ENCODE results near the gene MCOLN3. TPM values are rescaled to one million over a fixed set of nuclear protein-coding genes. Genes with fewer than 3 reads are reported as not detected.

The MCOLN3 gene, protein sequence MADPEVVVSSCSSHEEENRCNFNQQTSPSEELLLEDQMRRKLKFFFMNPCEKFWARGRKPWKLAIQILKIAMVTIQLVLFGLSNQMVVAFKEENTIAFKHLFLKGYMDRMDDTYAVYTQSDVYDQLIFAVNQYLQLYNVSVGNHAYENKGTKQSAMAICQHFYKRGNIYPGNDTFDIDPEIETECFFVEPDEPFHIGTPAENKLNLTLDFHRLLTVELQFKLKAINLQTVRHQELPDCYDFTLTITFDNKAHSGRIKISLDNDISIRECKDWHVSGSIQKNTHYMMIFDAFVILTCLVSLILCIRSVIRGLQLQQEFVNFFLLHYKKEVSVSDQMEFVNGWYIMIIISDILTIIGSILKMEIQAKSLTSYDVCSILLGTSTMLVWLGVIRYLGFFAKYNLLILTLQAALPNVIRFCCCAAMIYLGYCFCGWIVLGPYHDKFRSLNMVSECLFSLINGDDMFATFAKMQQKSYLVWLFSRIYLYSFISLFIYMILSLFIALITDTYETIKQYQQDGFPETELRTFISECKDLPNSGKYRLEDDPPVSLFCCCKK
- total RNA-seq (2014; rRNA removed; shearing (Covaris generic)) (4.4 and 7.2 TPM in 2 replicates), polyA plus RNA-seq (2016; fragmentation: Nextera tagmentation; extraction: Ambion mirVana) (3.0 and 3.5 TPM in 2 replicates)
- long read RNA-seq, partial matches to known transcripts = 0 of 1 reads
- long read RNA-seq, other reads (novel, unspliced or antisense) = 1 of 1 reads

GRCh38 chr1:85048296-85049064 lies at the start of gene MCOLN3:
Gene MCOLN3, minus strand, starts transcription at chr1:85048500. Its CDS starts 3,140 bp downstream, at chr1:85045360.
- ATAC-seq (peak; percentile 73), DNase-seq (ENCODE audit: low spot score) (peak; percentile 77)
- no peaks in the 10 kb centered on the region for H3K36me3 ChIP-seq (ENCODE audit: insufficient read depth)
- peaks cover 63% of the 10 kb centered on the region for H3K27me3 ChIP-seq (ENCODE audit: insufficient read depth)
- H3K27ac ChIP-seq (ENCODE audit: low read depth) = no peak within 1 kb of the TSS
- peak within 1 kb of the TSS; percentile 78 for H3K4me3 Mint-ChIP-seq
- TF ChIP-seq EZH2 (IDR thresholded peaks at IDR 0.05; ENCODE audit: low read depth, unreplicated experiment) = peak; percentile 55
- no peak; the same call in 1 of the 2 replicates for TF ChIP-seq POLR2AphosphoS5 (IDR thresholded peaks at IDR 0.05; ENCODE audit: low read depth)
- peak within 1 kb of the TSS; percentile 86 for H3K4me2 ChIP-seq
- H3K4me3 ChIP-seq = peak within 1 kb of the TSS; percentile 74
- H3K9me2 ChIP-seq (ENCODE audit: insufficient read depth) = no peaks in the 10 kb centered on the region
- peak within 1 kb of the TSS; percentile 72 for H2AFZ ChIP-seq
- H3K27ac Mint-ChIP-seq = no peak within 1 kb of the TSS
- no peaks in the 10 kb centered on the region for H3K9me3 Mint-ChIP-seq
- H3K36me3 Mint-ChIP-seq (ENCODE audit: low read depth) = no peaks in the 10 kb centered on the region
- no peaks in the 10 kb centered on the region for H3K79me2 ChIP-seq (replicated peaks; ENCODE audit: insufficient read depth)
- no peaks in the 10 kb centered on the region for H3F3A ChIP-seq (replicated peaks; ENCODE audit: low read depth)
- H4K20me1 ChIP-seq (replicated peaks; ENCODE audit: insufficient read depth) = no peaks in the 10 kb centered on the region
- H3K4me1 Mint-ChIP-seq = peaks cover 19% of the 10 kb centered on the region
- H3K4me1 ChIP-seq (ENCODE audit: insufficient read depth) = peaks cover 16% of the 10 kb centered on the region
- peaks cover 40% of the 10 kb centered on the region for H3K27me3 Mint-ChIP-seq (ENCODE audit: insufficient read depth, low read depth, poor library complexity)

DNA sequence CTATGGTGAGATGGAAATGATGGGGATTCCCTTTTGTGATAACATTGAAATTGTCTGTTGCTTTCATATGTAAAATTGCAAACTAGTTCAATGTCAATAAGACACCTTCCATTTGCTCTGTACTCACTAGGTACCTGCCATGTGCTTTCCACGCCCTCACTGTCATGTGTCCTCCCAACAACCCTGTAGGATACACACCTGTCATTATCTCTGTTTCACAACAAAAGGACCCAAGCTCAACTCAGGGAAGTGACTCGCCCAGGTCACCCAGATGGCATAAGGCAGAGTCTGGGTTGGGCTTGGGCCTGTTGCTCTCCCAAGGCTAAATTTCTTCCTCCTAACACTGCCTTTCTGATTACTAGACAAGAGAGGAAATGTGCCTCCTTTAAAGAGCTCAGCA lies 45.3 kb upstream of the MCOLN3 start:
- no peak for ATAC-seq
- Mint-ChIP-seq H3K9me3 (no peaks in the 10 kb centered on the region), H3K4me3 (no peak overlapping the region)
- TF ChIP-seq JUNB (IDR thresholded peaks at IDR 0.05; ENCODE audit: unreplicated experiment) = no peak
- TF ChIP-seq POLR2AphosphoS5 (IDR thresholded peaks at IDR 0.05; ENCODE audit: low read depth) = no peak
- TF ChIP-seq STAT1 (IDR thresholded peaks at IDR 0.05; ENCODE audit: unreplicated experiment) = no peak
- no peak for TF ChIP-seq EZH2phosphoT487 (IDR thresholded peaks at IDR 0.05; ENCODE audit: unreplicated experiment)
- TF ChIP-seq, protein P1, sequence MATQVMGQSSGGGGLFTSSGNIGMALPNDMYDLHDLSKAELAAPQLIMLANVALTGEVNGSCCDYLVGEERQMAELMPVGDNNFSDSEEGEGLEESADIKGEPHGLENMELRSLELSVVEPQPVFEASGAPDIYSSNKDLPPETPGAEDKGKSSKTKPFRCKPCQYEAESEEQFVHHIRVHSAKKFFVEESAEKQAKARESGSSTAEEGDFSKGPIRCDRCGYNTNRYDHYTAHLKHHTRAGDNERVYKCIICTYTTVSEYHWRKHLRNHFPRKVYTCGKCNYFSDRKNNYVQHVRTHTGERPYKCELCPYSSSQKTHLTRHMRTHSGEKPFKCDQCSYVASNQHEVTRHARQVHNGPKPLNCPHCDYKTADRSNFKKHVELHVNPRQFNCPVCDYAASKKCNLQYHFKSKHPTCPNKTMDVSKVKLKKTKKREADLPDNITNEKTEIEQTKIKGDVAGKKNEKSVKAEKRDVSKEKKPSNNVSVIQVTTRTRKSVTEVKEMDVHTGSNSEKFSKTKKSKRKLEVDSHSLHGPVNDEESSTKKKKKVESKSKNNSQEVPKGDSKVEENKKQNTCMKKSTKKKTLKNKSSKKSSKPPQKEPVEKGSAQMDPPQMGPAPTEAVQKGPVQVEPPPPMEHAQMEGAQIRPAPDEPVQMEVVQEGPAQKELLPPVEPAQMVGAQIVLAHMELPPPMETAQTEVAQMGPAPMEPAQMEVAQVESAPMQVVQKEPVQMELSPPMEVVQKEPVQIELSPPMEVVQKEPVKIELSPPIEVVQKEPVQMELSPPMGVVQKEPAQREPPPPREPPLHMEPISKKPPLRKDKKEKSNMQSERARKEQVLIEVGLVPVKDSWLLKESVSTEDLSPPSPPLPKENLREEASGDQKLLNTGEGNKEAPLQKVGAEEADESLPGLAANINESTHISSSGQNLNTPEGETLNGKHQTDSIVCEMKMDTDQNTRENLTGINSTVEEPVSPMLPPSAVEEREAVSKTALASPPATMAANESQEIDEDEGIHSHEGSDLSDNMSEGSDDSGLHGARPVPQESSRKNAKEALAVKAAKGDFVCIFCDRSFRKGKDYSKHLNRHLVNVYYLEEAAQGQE (IDR thresholded peaks at IDR 0.05; ENCODE audit: unreplicated experiment) = no peak
- no peak for TF ChIP-seq CREB1 (CRISPR knock-in tag; IDR thresholded peaks at IDR 0.05; ENCODE audit: low read depth)
- TF ChIP-seq, protein P2, sequence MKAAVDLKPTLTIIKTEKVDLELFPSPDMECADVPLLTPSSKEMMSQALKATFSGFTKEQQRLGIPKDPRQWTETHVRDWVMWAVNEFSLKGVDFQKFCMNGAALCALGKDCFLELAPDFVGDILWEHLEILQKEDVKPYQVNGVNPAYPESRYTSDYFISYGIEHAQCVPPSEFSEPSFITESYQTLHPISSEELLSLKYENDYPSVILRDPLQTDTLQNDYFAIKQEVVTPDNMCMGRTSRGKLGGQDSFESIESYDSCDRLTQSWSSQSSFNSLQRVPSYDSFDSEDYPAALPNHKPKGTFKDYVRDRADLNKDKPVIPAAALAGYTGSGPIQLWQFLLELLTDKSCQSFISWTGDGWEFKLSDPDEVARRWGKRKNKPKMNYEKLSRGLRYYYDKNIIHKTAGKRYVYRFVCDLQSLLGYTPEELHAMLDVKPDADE (IDR thresholded peaks at IDR 0.05) = no peak
- TF ChIP-seq, protein P3, sequence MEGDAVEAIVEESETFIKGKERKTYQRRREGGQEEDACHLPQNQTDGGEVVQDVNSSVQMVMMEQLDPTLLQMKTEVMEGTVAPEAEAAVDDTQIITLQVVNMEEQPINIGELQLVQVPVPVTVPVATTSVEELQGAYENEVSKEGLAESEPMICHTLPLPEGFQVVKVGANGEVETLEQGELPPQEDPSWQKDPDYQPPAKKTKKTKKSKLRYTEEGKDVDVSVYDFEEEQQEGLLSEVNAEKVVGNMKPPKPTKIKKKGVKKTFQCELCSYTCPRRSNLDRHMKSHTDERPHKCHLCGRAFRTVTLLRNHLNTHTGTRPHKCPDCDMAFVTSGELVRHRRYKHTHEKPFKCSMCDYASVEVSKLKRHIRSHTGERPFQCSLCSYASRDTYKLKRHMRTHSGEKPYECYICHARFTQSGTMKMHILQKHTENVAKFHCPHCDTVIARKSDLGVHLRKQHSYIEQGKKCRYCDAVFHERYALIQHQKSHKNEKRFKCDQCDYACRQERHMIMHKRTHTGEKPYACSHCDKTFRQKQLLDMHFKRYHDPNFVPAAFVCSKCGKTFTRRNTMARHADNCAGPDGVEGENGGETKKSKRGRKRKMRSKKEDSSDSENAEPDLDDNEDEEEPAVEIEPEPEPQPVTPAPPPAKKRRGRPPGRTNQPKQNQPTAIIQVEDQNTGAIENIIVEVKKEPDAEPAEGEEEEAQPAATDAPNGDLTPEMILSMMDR (conservative IDR thresholded peaks at IDR 0.05; ENCODE audit: low read depth in 2 of 2) = no peak

More for the DNA sequence above, 45.3 kb upstream of the MCOLN3 start:
- H3K4me2 ChIP-seq = no peak overlapping the region
- H3K4me1 Mint-ChIP-seq = peaks cover 12% of the 10 kb centered on the region; the same call in 2 of the 3 replicates
- H4K20me1 ChIP-seq (replicated peaks; ENCODE audit: insufficient read depth) = no peaks in the 10 kb centered on the region
- no peaks in the 10 kb centered on the region for H3K79me2 ChIP-seq (replicated peaks; ENCODE audit: insufficient read depth)
- no peaks in the 10 kb centered on the region for H3F3A ChIP-seq (replicated peaks; ENCODE audit: low read depth)
- H2AFZ ChIP-seq = no peak overlapping the region
- no peak overlapping the region for H3K27ac Mint-ChIP-seq
- no peaks in the 10 kb centered on the region for H3K4me1 ChIP-seq (ENCODE audit: insufficient read depth)
- no peak overlapping the region for H3K4me3 ChIP-seq
- H3K36me3 ChIP-seq (ENCODE audit: insufficient read depth) = no peaks in the 10 kb centered on the region
- DNase-seq (ENCODE audit: low spot score) = no peak
- no peaks in the 10 kb centered on the region for H3K36me3 Mint-ChIP-seq (ENCODE audit: low read depth)
- H3K9me2 ChIP-seq (ENCODE audit: insufficient read depth) = no peaks in the 10 kb centered on the region
- H3K27me3 Mint-ChIP-seq (ENCODE audit: insufficient read depth, low read depth, poor library complexity) = no peaks in the 10 kb centered on the region
- no peaks in the 10 kb centered on the region for H3K27me3 ChIP-seq (ENCODE audit: insufficient read depth)
- H3K27ac ChIP-seq (ENCODE audit: low read depth) = no peak overlapping the region
